ENCODE data around the gene CPA5.

DNA sequence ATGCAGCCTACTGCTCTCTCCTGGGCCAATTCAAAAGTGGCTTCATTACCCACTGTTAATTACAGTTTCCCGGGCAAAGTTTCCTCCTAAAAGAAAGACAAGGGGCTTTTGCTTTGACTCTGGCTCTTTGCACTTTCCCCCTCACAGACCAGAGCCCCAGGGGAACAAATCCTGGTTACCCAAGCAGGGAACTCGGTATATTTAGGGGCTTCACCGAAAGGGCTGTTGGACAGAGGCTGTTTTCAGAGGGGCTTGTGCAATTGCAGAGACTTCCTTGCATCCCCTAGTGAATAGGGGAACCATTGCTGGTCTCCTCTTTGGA is 42.7 kb downstream of the CPA5 start:
- TF ChIP-seq, protein P1, sequence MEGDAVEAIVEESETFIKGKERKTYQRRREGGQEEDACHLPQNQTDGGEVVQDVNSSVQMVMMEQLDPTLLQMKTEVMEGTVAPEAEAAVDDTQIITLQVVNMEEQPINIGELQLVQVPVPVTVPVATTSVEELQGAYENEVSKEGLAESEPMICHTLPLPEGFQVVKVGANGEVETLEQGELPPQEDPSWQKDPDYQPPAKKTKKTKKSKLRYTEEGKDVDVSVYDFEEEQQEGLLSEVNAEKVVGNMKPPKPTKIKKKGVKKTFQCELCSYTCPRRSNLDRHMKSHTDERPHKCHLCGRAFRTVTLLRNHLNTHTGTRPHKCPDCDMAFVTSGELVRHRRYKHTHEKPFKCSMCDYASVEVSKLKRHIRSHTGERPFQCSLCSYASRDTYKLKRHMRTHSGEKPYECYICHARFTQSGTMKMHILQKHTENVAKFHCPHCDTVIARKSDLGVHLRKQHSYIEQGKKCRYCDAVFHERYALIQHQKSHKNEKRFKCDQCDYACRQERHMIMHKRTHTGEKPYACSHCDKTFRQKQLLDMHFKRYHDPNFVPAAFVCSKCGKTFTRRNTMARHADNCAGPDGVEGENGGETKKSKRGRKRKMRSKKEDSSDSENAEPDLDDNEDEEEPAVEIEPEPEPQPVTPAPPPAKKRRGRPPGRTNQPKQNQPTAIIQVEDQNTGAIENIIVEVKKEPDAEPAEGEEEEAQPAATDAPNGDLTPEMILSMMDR (IDR thresholded peaks at IDR 0.05), result peak in 1 of 7 experiments; percentile 0
- no peak for TF ChIP-seq POLR2A (IDR thresholded peaks at IDR 0.05)

Measured in body of pancreas (tissue), 4 donors.